K562 (cell line): ENCODE measurements around the gene ZMIZ1. TPM values are rescaled to one million over a fixed set of nuclear protein-coding genes. Genes with fewer than 3 reads are reported as not detected.

Source experiments
- AFF4 ChIP-seq: sonication (generic); formaldehyde crosslinking; IDR thresholded peaks from 2 replicates; pipeline ENCODE4 v1.8.0; 2023; ENCODE audit warnings: mild to moderate bottlenecking, missing genetic modification reagents
- BHLHE40 ChIP-seq: IDR thresholded peaks from 2 replicates; pipeline ENCODE4 v1.6.1; 2011; ENCODE audit warnings: low read length, improper control_type of control experiment
- BRF2 ChIP-seq: IDR thresholded peaks from 3 replicates; pipeline ENCODE4 v1.6.1; 2011; ENCODE audit warnings: borderline replicate concordance, mild to moderate bottlenecking; ENCODE audit not compliant: insufficient read length, insufficient read depth
- CSDE1 ChIP-seq, 2 experiments: fragments of 450-650 bp; IDR thresholded peaks; 2 replicates each; pipeline ENCODE4 v1.6.1; 2016; ENCODE audit warnings: mild to moderate bottlenecking in 1 of 2
- FOXP1 ChIP-seq: sonication (generic); formaldehyde crosslinking; IDR thresholded peaks from 2 replicates; pipeline ENCODE4 v1.8.0; 2022; ENCODE audit warnings: mild to moderate bottlenecking, missing genetic modification reagents
- HOXB6 ChIP-seq: fragments of 250-450 bp; sonication (Bioruptor Pico); IDR thresholded peaks from 2 replicates; pipeline ENCODE4 v1.5.1; 2022; ENCODE audit warnings: mild to moderate bottlenecking, borderline replicate concordance
- KLF10 ChIP-seq: fragments of 250-450 bp; sonication (Bioruptor Pico); IDR thresholded peaks from 2 replicates; pipeline ENCODE4 v1.6.1; 2021; ENCODE audit warnings: matching md5 sums
- KLF6 ChIP-seq: fragments of 250-450 bp; sonication (Bioruptor Pico); IDR thresholded peaks from 2 replicates; pipeline ENCODE4 v1.4.0; 2020; ENCODE audit warnings: mild to moderate bottlenecking, moderate library complexity, borderline replicate concordance
- MEF2D ChIP-seq: conservative IDR thresholded peaks from 2 replicates; pipeline ENCODE4 v1.6.1; 2016; ENCODE audit warnings: low read depth, missing genetic modification characterization, missing compliant biosample characterization
- MTA3 ChIP-seq: fragments of 450-650 bp; formaldehyde crosslinking; IDR thresholded peaks from 2 replicates; pipeline ENCODE4 v1.6.1; 2017; ENCODE audit warnings: mild to moderate bottlenecking, borderline replicate concordance
- NONO ChIP-seq, 2 experiments: fragments of 200-400 bp in 1 of 2; fragments of 450-650 bp in 1 of 2; formaldehyde crosslinking in 1 of 2; IDR thresholded peaks; 2 replicates each; pipeline ENCODE4 v1.6.1; 2017; ENCODE audit warnings: low read depth in 2 of 2, mild to moderate bottlenecking in 2 of 2, moderate library complexity in 2 of 2, low read length in 1 of 2
- PCBP1 ChIP-seq: fragments of 200-400 bp; formaldehyde crosslinking; IDR thresholded peaks from 2 replicates; pipeline ENCODE4 v1.6.1; 2018; ENCODE audit warnings: mild to moderate bottlenecking, low read depth, low read length; ENCODE audit not compliant: poor library complexity, severe bottlenecking
- SMAD1 ChIP-seq: fragments of 150-350 bp; IDR thresholded peaks from 2 replicates; pipeline ENCODE4 v1.6.1; 2014; ENCODE audit warnings: low read length, low read depth; ENCODE audit not compliant: partially characterized antibody
- USF1 ChIP-seq: sonication (generic); formaldehyde crosslinking; IDR thresholded peaks from 2 replicates; pipeline ENCODE4 v1.9.0; 2022; ENCODE audit warnings: mild to moderate bottlenecking, missing genetic modification reagents
- ZBTB33 ChIP-seq: sonication (generic); formaldehyde crosslinking; IDR thresholded peaks from 2 replicates; pipeline ENCODE4 v1.8.1; 2023; ENCODE audit warnings: mild to moderate bottlenecking, missing genetic modification reagents
- ZNF324 ChIP-seq: fragments of 250-450 bp; sonication (Bioruptor Pico); IDR thresholded peaks from 2 replicates; pipeline ENCODE4 v1.4.0; 2020; ENCODE audit warnings: mild to moderate bottlenecking
- ZNF695 ChIP-seq: fragments of 450-650 bp; formaldehyde crosslinking; IDR thresholded peaks from 2 replicates; pipeline ENCODE4 v1.4.0; 2020; ENCODE audit warnings: mild to moderate bottlenecking, moderate library complexity
- ZNF740 ChIP-seq, 3 experiments: fragments of 200-800 bp in 1 of 3; sonication (Bioruptor generic) in 1 of 3; sonication (generic) in 1 of 3; formaldehyde crosslinking in 1 of 3; IDR thresholded peaks; 2 replicates each; pipeline versions ENCODE4 v1.6.1 to v1.8.0; 2016 to 2022; ENCODE audit warnings: mild to moderate bottlenecking in 2 of 3, missing compliant biosample characterization in 2 of 3, missing genetic modification characterization in 2 of 3, missing genetic modification reagents in 1 of 3
- polyA plus RNA-seq, 8 experiments: library from polyadenylated mRNA; depleted of rRNA in 4 of 8; stranded (reverse) in 5 of 8; unstranded in 3 of 8; fragments of >200 nt; fragmentation: Nextera tagmentation in 2 of 8; fragmentation: Illumina TruSeq in 1 of 8; extraction: Ambion mirVana in 2 of 8; extraction: Trizol in 1 of 8; gene quantifications; 2 replicates each; pipeline versions ENCODE4 v1.2.1 to v1.2.3, GENCODE V29; 2011 to 2014; ENCODE audit warnings: inconsistent platforms in 1 of 8, missing spikeins in 1 of 8
- total RNA-seq, 7 experiments: library from RNA; depleted of rRNA in 6 of 7; stranded (reverse); fragments of >200 nt in 6 of 7; fragmentation: Illumina TruSeq in 2 of 7; extraction: Trizol in 2 of 7; gene quantifications; 2 replicates each; pipeline versions ENCODE4 v1.2.1 to v1.2.3, GENCODE V29; 2011 to 2021; ENCODE audit warnings: low replicate concordance in 1 of 7

The ZMIZ1 gene
- total and polyA plus RNA-seq, 9 of the 15 experiments (the other 6 are each of a cell fraction or from before 2014, with no cell fraction given), result 1.0 to 37.3 (median 4.3) TPM

GRCh38 chr10:79094412-79095175 is 25.8 kb downstream of the ZMIZ1 start (continued):
- TF ChIP-seq AFF4 (CRISPR knock-in tag) (no peak), FOXP1 (CRISPR knock-in tag) (no peak), KLF10 (CRISPR knock-in tag) (no peak), MEF2D (no peak), MTA3 (0 out of 2 replicates have a peak, but pooled peaks have one; percentile 15), HOXB6 (CRISPR knock-in tag) (no peak), USF1 (peak; percentile 33; the same call in 1 of the 2 replicates), ZNF324 (CRISPR knock-in tag) (no peak), SMAD1 (no peak), BHLHE40 (no peak), ZNF695 (CRISPR knock-in tag) (no peak), ZNF740 (CRISPR knock-in tag; IDR thresholded peaks at IDR 0.05) (no peak), ZNF740 (tag; IDR thresholded peaks at IDR 0.05) (no peak), PCBP1 (no peak), ZBTB33 (CRISPR knock-in tag) (no peak), CSDE1 (IDR thresholded peaks at IDR 0.05) (no peak), BRF2 (no peak), KLF6 (CRISPR knock-in tag) (no peak), NONO (IDR thresholded peaks at IDR 0.05; ENCODE audit: low read depth in 2 of 2, low read length in 1 of 2) (no peak)
